A673 (cell line): ENCODE results near the gene CAMK2G. TPM values are rescaled to one million over a fixed set of nuclear protein-coding genes. Genes with fewer than 3 reads are reported as not detected.

Source experiments
- BruUV-seq: library from RNA; stranded (reverse); fragments of 400-500 nt; replicated peaks from 2 replicates; lab custom pipeline; 2021; lab: Mats Ljungman, UMichigan
- CTCF ChIA-PET: fragments of 300-600 bp; sonication (Branson Sonifier 250); formaldehyde crosslinking; loops from one replicate; lab custom pipeline; 2022; ENCODE audit warnings: antibody characterized with exemption; lab: Charles Lee
- POLR2A ChIA-PET: fragments of 300-600 bp; sonication (Branson Sonifier 250); formaldehyde crosslinking; loops from one replicate; lab custom pipeline; 2022; ENCODE audit warnings: antibody characterized with exemption; ENCODE audit not compliant: low non-redundant PET; lab: Charles Lee
- DNase-seq: peaks from one replicate; pipeline ENCODE4 v3.0.0-alpha.2; 2015; ENCODE audit warnings: low spot score
- H3K27ac ChIP-seq: fragments of 200-600 bp; sonication (generic); 2 replicates; pipeline ENCODE4 v1.5.1; 2016; ENCODE audit warnings: mixed run types, low read depth, mild to moderate bottlenecking, mixed read lengths, antibody characterized with exemption, low read length; ENCODE audit not compliant: poor library complexity, severe bottlenecking
- H3K27me3 ChIP-seq: fragments of 200-600 bp; sonication (generic); replicated peaks from 2 replicates; pipeline ENCODE4 v1.6.1; 2017; ENCODE audit warnings: mixed run types, low read depth, mild to moderate bottlenecking, mixed read lengths, antibody characterized with exemption, low read length; ENCODE audit not compliant: insufficient read depth, poor library complexity
- H3K36me3 ChIP-seq: fragments of 200-600 bp; sonication (generic); 2 replicates; pipeline ENCODE4 v1.6.1; 2016; ENCODE audit warnings: mixed run types, mild to moderate bottlenecking, mixed read lengths, antibody characterized with exemption, low read length; ENCODE audit not compliant: insufficient read depth, poor library complexity, severe bottlenecking
- H3K4me1 ChIP-seq: fragments of 200-600 bp; sonication (generic); 2 replicates; pipeline ENCODE4 v1.6.1; 2017; ENCODE audit warnings: mixed run types, mild to moderate bottlenecking, mixed read lengths, antibody characterized with exemption, low read length; ENCODE audit not compliant: insufficient read depth, poor library complexity, severe bottlenecking
- H3K4me3 ChIP-seq: fragments of 200-600 bp; sonication (generic); 2 replicates; pipeline ENCODE4 v1.5.1; 2016; ENCODE audit warnings: low read depth, mixed run types, mild to moderate bottlenecking, mixed read lengths, low read length; ENCODE audit not compliant: poor library complexity, severe bottlenecking
- H3K9me3 ChIP-seq: fragments of 200-600 bp; sonication (generic); 2 replicates; pipeline ENCODE4 v1.6.1; 2016; ENCODE audit warnings: mixed run types, low read depth, mild to moderate bottlenecking, mixed read lengths, antibody characterized with exemption, low read length; ENCODE audit not compliant: poor library complexity, severe bottlenecking
- CTCF ChIP-seq: fragments of 300-800, 200-600 bp; sonication (generic); conservative IDR thresholded peaks from 2 replicates; pipeline ENCODE4 v1.5.1; 2017; ENCODE audit warnings: low read depth, mild to moderate bottlenecking, antibody characterized with exemption, low read length, moderate library complexity, mixed read lengths
- EZH2 ChIP-seq: fragments of 200-600 bp; sonication (generic); IDR thresholded peaks from 2 replicates; pipeline ENCODE4 v1.6.1; 2017; ENCODE audit warnings: borderline replicate concordance, low read depth, mild to moderate bottlenecking, mixed read lengths, antibody characterized with exemption, low read length; ENCODE audit not compliant: poor library complexity, severe bottlenecking
- intact Hi-C: fragments of 100-400 bp; cut with micrococcal nuclease; formaldehyde crosslinking; loops from one replicate; pipeline ENCODE4 v1.10.0; 2022; ENCODE audit not compliant: unreplicated experiment
- total RNA-seq: library from RNA; stranded (reverse); gene quantifications from 2 replicates; pipeline ENCODE4 v1.2.3, GENCODE V29; 2021

Gene CAMK2G
- total RNA-seq, 1 experiment from 2014 or later, result 32.7 TPM

DNA sequence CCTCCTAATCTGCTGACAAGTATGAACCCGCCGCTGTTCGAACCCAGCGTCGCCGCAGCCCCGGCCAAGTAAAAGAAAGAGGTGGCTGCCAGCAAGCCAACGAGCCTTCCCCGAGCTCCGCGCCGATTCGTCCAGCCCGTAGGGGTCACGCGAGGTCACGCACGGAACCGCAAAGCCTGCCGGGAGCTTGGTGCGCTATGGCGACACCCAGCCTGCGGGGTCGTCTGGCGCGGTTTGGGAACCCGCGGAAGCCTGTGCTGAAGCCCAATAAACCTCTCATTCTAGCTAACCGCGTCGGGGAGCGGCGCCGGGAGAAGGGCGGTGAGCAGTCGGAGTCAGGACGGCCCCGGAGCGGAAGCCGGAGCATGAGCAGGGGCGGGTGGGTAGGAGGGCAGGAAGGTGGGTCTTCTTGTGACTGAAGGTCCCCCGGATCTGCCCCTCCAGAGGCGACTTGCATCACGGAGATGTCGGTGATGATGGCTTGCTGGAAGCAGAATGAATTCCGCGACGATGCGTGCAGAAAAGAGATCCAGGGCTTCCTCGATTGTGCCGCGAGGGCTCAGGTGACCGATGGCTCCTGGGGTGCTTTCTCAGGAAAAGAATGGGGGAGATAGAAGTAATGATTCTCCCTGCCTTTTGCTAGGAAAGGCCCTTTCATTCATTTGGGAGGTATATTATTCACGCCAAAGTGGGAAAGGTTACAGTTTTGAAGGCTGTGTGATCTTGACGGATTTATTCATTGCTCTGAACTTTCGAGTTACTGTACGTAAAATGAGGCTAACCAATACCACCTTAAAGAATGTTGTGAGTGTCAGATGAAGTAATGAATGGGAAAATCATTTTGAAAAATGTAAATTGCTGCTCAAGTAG is 92.2 kb downstream of the CAMK2G start, which contains the start of gene CHCHD1:
Gene CHCHD1, plus strand, starts transcription at position 170 of the 870 bp plus-strand sequence. Its CDS starts 28 bp downstream, at position 198.
- DNase-seq, result peak; percentile 91
- H3K36me3 ChIP-seq, result peaks cover 13% of the 10 kb centered on the region
- ChIA-PET CTCF (no interaction called here), POLR2A (no interaction called here)
- no peaks in the 10 kb centered on the region for H3K9me3 ChIP-seq
- BruUV-seq, result no TSS peak
- H3K4me1 ChIP-seq, result peaks cover 13% of the 10 kb centered on the region
- peak within 1 kb of the TSS; percentile 93 for H3K27ac ChIP-seq
- TF ChIP-seq CTCF, result no peak
- TF ChIP-seq EZH2, result no peak
- intact Hi-C loops, result no loop called here
- no peaks in the 10 kb centered on the region for H3K27me3 ChIP-seq
- peak within 1 kb of the TSS; percentile 87 for H3K4me3 ChIP-seq

DNA sequence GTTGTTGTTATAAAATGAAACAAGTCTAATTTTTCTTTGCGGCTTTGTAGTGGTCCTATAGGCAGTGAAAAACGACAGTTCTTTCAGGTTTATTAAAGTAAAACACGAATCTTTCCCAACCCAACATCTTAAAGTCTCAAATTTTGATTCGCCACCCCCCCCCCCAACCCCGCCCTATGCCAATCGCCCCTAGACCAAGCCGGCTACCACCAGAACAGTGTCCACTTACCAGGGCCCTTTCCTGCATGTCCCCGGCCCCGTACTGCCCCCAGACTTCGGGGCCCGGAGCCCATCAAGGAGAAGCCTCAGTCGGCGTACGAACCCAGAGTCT is 92.8 kb downstream of the CAMK2G start:
- BruUV-seq, result no TSS peak
- intact Hi-C loops, result no loop called here
- ChIA-PET POLR2A (no interaction called here), CTCF (no interaction called here)
- no peaks in the 10 kb centered on the region for H3K27me3 ChIP-seq
- peaks cover 13% of the 10 kb centered on the region for H3K36me3 ChIP-seq
- peak overlapping the region; percentile 93 for H3K27ac ChIP-seq
- H3K9me3 ChIP-seq, result no peaks in the 10 kb centered on the region
- no peak for TF ChIP-seq EZH2
- no peak for TF ChIP-seq CTCF
- no peak for DNase-seq
- peaks cover 11% of the 10 kb centered on the region for H3K4me1 ChIP-seq
- H3K4me3 ChIP-seq, result peak overlapping the region; percentile 87

DNA sequence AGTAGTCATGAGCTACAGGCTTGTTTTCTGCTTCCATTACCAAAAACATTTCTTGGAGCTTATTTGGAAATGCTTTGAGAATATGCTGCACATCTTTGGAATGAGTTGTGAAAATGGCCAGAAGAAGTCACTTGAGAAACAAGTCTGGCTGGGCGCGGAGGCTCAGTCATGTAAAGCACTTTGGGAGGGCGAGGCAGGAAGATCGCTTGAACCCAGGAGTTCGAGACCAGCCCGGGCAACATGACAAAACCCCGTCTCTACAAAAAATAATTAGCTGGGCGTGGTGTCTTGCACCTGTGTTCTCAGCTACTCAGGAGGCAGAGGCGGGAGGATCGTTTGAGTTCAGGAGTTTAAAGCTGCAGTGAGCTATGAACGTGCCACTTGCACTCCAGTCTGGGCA is 93.4 kb downstream of the CAMK2G start:
- ChIA-PET CTCF (no interaction called here), POLR2A (no interaction called here)
- no peak for TF ChIP-seq CTCF
- no peak for TF ChIP-seq EZH2
- Histone ChIP-seq H3K4me3 (peak overlapping the region; percentile 87), H3K36me3 (peaks cover 13% of the 10 kb centered on the region), H3K27ac (peak overlapping the region; percentile 93), H3K4me1 (peaks cover 10% of the 10 kb centered on the region), H3K9me3 (no peaks in the 10 kb centered on the region), H3K27me3 (no peaks in the 10 kb centered on the region)
- DNase-seq, result no peak
- intact Hi-C loops, result no loop called here
- BruUV-seq, result no TSS peak
